OCI-LY1 (cell line): ENCODE measurements around the gene PECR.

Experiments
- H2AFZ ChIP-seq: fragments of 200-600 bp; sonication (generic), shearing (Covaris generic); 2 replicates; pipeline ENCODE4 v1.6.0; 2014; ENCODE audit warnings: antibody characterized with exemption, mild to moderate bottlenecking, low read length
- H3F3A ChIP-seq: fragments of 200-600 bp; sonication (generic), shearing (Covaris generic); 2 replicates; pipeline ENCODE4 v1.6.0; 2014; ENCODE audit warnings: mild to moderate bottlenecking, antibody characterized with exemption, low read length, moderate library complexity; ENCODE audit not compliant: insufficient read depth
- H3K27ac ChIP-seq: fragments of 200-600 bp; sonication (generic); 2 replicates; pipeline ENCODE4 v1.5.1; 2014; ENCODE audit warnings: low read length, mixed run types, mild to moderate bottlenecking, low read depth; ENCODE audit not compliant: poor library complexity, severe bottlenecking
- H3K27me3 ChIP-seq: fragments of 200-600 bp; sonication (generic); 2 replicates; pipeline ENCODE4 v1.6.0; 2014; ENCODE audit warnings: antibody characterized with exemption, mild to moderate bottlenecking, low read length, moderate library complexity; ENCODE audit not compliant: insufficient read depth
- H3K36me3 ChIP-seq: fragments of 200-600 bp; sonication (generic); 2 replicates; pipeline ENCODE4 v1.6.1; 2014; ENCODE audit warnings: mild to moderate bottlenecking, antibody characterized with exemption, low read length, moderate library complexity, mixed read lengths; ENCODE audit not compliant: insufficient read depth
- H3K4me1 ChIP-seq: fragments of 200-600 bp; sonication (generic); 2 replicates; pipeline ENCODE4 v1.5.1; 2014; ENCODE audit warnings: mild to moderate bottlenecking, low read length, moderate library complexity; ENCODE audit not compliant: insufficient read depth, severe bottlenecking
- H3K4me2 ChIP-seq: fragments of 200-600 bp; sonication (generic), shearing (Covaris generic); 2 replicates; pipeline ENCODE4 v1.6.1; 2014; ENCODE audit warnings: low read length
- H3K4me3 ChIP-seq: fragments of 200-600 bp; sonication (generic); 2 replicates; pipeline ENCODE4 v1.5.1; 2014; ENCODE audit warnings: low read length, low read depth, mild to moderate bottlenecking, mixed read lengths; ENCODE audit not compliant: poor library complexity, severe bottlenecking
- H3K79me2 ChIP-seq: fragments of 200-600 bp; shearing (Covaris generic); 2 replicates; pipeline ENCODE4 v1.6.1; 2016; ENCODE audit warnings: mixed run types, low read length, mixed read lengths; ENCODE audit not compliant: insufficient read depth
- H3K9ac ChIP-seq: fragments of 200-600 bp; sonication (generic), shearing (Covaris generic); 2 replicates; pipeline ENCODE4 v1.6.1; 2014; ENCODE audit warnings: mild to moderate bottlenecking, low read length, mixed read lengths
- H3K9me2 ChIP-seq: fragments of 200-600 bp; sonication (generic), shearing (Covaris generic); 2 replicates; pipeline ENCODE4 v1.6.1; 2014; ENCODE audit warnings: low read depth, mild to moderate bottlenecking, low read length, mixed read lengths
- H3K9me3 ChIP-seq: fragments of 200-600 bp; shearing (Covaris generic); 2 replicates; pipeline ENCODE4 v1.6.1; 2014; ENCODE audit warnings: low read length, mixed read lengths
- H4K20me1 ChIP-seq: fragments of 200-600 bp; sonication (generic), shearing (Covaris generic); 2 replicates; pipeline ENCODE4 v1.6.0; 2016; ENCODE audit warnings: mild to moderate bottlenecking, low read length; ENCODE audit not compliant: insufficient read depth
- EZH2 ChIP-seq: fragments of 200-600 bp; sonication (generic), shearing (Covaris generic); IDR thresholded peaks from 2 replicates; pipeline ENCODE4 v1.8.0; 2017; ENCODE audit warnings: borderline replicate concordance, mixed run types, mild to moderate bottlenecking, antibody characterized with exemption, low read length, moderate library complexity, mixed read lengths
- TF ChIP-seq, protein P1 (sequence below): fragments of 200-600 bp; sonication (generic), shearing (Covaris generic); IDR thresholded peaks from 2 replicates; pipeline ENCODE4 v1.5.1; 2017; ENCODE audit warnings: mild to moderate bottlenecking, antibody characterized with exemption, low read length, moderate library complexity, mixed read lengths

PECR gene

DNA sequence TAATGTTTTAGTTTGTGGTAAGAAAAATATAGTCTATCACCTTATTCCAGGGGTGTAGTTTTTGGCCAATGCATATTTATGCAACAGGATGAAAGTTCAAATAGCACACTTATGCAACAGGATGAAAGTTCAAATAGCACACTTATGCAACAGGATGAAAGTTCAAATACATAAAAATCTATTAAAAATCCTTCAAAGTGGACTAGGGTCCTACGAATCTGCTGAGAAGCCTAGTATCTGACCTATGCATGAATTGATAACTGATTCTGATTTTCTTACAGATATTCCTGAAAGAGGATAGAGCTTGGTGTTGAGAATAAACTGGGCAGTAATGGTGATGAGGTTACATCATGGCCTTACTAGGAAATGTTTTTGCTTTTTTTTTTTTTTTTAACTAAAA, 2.8 kb downstream of the PECR start:
- no peaks in the 10 kb centered on the region for H4K20me1 ChIP-seq
- no peak overlapping the region for H3K4me3 ChIP-seq
- H3K4me2 ChIP-seq: no peak overlapping the region
- no peaks in the 10 kb centered on the region for H3K79me2 ChIP-seq
- no peak overlapping the region for H2AFZ ChIP-seq
- no peaks in the 10 kb centered on the region for H3F3A ChIP-seq
- H3K9me3 ChIP-seq: no peaks in the 10 kb centered on the region
- no peaks in the 10 kb centered on the region for H3K36me3 ChIP-seq
- H3K9me2 ChIP-seq: no peaks in the 10 kb centered on the region
- no peaks in the 10 kb centered on the region; the same call in 1 of the 2 replicates for H3K27me3 ChIP-seq
- no peak overlapping the region for H3K27ac ChIP-seq
- no peak overlapping the region for H3K9ac ChIP-seq
- no peak for TF ChIP-seq EZH2
- TF ChIP-seq, protein P1, sequence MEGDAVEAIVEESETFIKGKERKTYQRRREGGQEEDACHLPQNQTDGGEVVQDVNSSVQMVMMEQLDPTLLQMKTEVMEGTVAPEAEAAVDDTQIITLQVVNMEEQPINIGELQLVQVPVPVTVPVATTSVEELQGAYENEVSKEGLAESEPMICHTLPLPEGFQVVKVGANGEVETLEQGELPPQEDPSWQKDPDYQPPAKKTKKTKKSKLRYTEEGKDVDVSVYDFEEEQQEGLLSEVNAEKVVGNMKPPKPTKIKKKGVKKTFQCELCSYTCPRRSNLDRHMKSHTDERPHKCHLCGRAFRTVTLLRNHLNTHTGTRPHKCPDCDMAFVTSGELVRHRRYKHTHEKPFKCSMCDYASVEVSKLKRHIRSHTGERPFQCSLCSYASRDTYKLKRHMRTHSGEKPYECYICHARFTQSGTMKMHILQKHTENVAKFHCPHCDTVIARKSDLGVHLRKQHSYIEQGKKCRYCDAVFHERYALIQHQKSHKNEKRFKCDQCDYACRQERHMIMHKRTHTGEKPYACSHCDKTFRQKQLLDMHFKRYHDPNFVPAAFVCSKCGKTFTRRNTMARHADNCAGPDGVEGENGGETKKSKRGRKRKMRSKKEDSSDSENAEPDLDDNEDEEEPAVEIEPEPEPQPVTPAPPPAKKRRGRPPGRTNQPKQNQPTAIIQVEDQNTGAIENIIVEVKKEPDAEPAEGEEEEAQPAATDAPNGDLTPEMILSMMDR: no peak
- H3K4me1 ChIP-seq: peaks cover 13% of the 10 kb centered on the region

DNA sequence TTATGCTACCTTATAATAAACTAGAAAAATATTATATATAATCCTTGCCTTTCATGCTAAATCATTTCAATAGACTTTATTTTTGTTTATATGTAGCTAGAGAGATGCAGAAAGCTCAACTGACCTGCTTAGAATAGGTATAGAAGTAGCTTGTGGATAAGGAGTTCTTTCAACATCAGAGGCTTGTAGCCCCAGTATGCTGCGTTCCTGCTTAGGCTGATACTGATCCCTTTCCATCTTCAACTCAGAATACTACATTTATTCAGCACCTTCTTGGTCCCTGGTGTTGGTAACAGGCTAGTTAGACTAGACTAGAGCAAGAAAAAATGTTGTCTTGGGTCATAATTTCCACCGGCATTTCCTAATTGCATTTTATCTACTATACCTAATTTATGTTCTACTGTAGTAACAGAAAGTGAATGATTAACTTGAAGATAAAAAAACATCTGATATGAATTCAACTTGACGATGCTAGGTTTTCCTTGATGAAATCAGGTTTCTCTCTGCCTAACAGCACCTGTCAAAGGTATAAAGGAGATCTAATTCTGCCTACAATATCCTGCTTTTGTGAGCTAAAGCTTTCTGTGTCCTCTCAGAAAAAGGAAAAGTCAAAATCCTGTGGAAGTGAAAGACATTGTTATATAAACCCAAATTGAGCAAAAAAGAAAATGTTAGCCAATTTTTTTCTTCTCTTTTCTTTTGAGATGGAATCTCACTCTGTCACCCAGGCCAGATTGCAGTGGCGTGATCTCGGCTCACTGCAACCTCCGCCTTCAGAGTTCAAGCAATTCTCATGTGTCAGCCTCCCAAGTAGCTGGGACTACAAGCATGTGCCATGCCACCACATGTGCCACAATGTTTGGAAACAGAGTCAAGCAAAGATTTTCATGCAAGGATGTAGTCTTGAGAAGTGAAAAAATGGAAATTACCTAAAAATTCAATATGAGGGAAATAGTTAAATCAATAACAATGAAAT, 5.8 kb downstream of the PECR start:
- TF ChIP-seq EZH2: no peak
- TF ChIP-seq, protein P1: no peak
- Histone ChIP-seq H3K27ac (no peak overlapping the region), H3F3A (no peaks in the 10 kb centered on the region), H3K9me3 (no peaks in the 10 kb centered on the region), H4K20me1 (no peaks in the 10 kb centered on the region), H3K9ac (no peak overlapping the region), H3K4me2 (no peak overlapping the region), H3K4me1 (no peaks in the 10 kb centered on the region), H3K27me3 (no peaks in the 10 kb centered on the region; the same call in 1 of the 2 replicates), H3K36me3 (no peaks in the 10 kb centered on the region), H3K79me2 (no peaks in the 10 kb centered on the region), H2AFZ (no peak overlapping the region), H3K4me3 (no peak overlapping the region), H3K9me2 (no peaks in the 10 kb centered on the region)

DNA sequence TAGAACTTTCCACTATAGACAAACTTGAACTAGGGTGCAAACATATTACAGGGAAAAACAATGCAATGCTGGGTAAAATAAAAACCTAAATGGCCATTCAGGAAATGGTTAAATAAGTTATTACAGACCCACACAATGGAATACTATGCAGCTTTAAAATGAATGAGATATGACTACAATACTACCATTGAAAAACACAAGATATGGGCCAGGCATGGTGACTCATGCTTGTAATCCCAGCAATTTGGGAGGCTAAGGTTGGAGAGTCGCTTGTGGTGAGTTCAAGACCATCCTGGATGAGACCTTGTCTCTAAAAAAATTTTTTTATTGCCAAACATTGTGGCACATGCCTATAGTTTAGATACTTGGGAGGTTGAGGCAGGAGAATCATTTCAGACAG, 6.8 kb downstream of the PECR start:
- Histone ChIP-seq H4K20me1 (no peaks in the 10 kb centered on the region), H3K27ac (no peak overlapping the region), H3K4me2 (no peak overlapping the region), H3K9ac (no peak overlapping the region), H3F3A (no peaks in the 10 kb centered on the region), H3K27me3 (no peaks in the 10 kb centered on the region; the same call in 1 of the 2 replicates), H3K4me1 (no peaks in the 10 kb centered on the region), H3K9me3 (no peaks in the 10 kb centered on the region), H3K79me2 (no peaks in the 10 kb centered on the region), H3K4me3 (no peak overlapping the region), H3K36me3 (no peaks in the 10 kb centered on the region), H2AFZ (no peak overlapping the region), H3K9me2 (no peaks in the 10 kb centered on the region)
- TF ChIP-seq EZH2: no peak
- TF ChIP-seq, protein P1: no peak
